GM19397 (cell line): ENCODE measurements around the gene CCDC70.

ENCODE experiments used
- ATAC-seq: cut with Tn5 transposase; IDR thresholded peaks from one replicate; pipeline ENCODE4 v1.9.1; 2021; ENCODE audit warnings: mild to moderate bottlenecking, moderate library complexity; ENCODE audit not compliant: unreplicated experiment

Gene CCDC70

GRCh38 chr13:51856998-51857397 lies 4.8 kb upstream of the CCDC70 start:
- no peak for ATAC-seq

DNA sequence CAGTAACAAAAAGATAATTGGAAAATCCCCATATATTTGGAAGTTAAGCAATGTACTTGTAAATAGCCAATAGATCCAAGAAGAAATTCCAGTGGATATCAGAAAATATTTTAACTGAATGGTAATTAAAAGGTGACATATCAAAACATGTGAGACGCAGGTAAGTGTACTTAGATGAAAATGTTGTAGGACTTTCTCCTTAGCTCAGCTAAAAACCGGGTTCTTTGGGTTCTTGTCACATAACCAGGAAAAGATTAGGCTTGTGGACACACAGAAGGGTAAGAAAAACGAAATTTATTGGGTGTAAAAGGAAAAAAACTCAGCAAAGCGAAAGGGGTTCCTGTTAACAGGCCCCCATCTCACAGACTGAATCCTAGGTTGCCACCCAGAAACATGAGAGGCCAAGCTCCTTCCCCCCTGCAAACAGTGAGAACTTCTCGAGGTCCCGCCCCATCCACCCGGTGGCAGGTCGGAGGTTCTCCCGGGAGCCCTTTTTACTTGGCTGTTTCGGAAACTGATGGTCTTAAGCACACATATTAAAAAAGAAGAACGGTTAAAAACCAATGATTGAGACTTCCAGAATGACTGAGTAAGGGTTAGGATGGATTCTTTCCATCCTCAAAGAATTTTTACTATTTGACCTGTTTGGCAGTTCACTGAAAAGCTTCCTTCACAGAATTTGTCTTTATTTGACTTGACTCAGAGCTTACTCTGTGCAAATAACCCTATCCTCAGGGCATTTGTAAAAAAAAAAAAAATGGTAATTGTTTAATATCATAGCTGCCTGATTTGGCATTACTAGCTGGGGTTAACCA lies 3.1 kb upstream of the CCDC70 start:
- no peak for ATAC-seq

GRCh38 chr13:51862957-51863356 lies 1.2 kb downstream of the CCDC70 start:
- ATAC-seq, result no peak

GRCh38 chr13:51865838-51866237 lies 4.1 kb downstream of the CCDC70 start:
- no peak for ATAC-seq

GRCh38 chr13:51867062-51867461 lies 5.3 kb downstream of the CCDC70 start:
- ATAC-seq, result no peak

DNA sequence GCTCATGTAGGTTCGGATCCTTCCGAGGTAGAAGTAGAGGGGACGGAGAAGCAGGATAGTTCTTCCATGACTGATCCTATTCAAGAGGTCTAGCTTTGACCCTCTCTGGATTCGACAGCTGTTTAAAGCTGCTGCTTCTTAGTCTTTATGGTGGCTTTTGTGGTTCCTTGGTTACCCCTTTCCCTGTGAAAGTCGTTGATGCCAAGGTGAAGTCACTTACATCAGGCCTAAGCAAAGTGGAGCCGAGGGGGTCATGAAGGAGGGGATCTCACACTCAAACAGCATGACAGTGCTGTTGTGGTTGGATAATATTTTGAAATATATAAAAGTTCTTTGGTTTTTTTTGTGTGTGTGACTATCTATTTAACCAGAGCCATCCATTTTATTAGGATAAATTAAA lies 8.1 kb downstream of the CCDC70 start:
- ATAC-seq, result no peak

- no peak for ATAC-seq
Observed at GRCh38 chr13:51870616-51871015, 8.8 kb downstream of the CCDC70 start.

- ATAC-seq, result no peak
Observed at GRCh38 chr13:51873117-51873798, 11.5 kb downstream of the CCDC70 start.

GRCh38 chr13:51873837-51874236 lies 12.1 kb downstream of the CCDC70 start:
- no peak for ATAC-seq

- no peak for ATAC-seq
Observed at GRCh38 chr13:51874651-51875050, 12.9 kb downstream of the CCDC70 start.

DNA sequence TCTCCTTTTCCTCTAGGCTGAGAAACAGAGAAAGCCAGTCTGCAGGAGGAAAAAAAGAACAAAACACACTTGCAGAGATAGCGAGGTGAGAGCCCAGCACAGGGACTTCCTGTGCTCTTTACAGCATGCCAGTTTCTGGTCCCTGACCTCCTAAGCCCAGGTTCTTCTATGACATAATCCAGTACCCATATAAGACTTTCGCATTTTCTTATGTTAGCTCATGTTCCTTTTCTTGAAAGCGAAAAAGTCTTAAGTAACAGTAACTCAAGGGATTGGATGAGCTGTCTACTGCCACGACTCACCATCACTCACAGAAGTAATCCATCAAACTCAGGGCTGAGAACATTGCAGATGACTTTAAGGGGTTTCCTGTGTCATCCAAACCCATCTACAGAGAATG lies 17.4 kb downstream of the CCDC70 start:
- no peak for ATAC-seq

DNA sequence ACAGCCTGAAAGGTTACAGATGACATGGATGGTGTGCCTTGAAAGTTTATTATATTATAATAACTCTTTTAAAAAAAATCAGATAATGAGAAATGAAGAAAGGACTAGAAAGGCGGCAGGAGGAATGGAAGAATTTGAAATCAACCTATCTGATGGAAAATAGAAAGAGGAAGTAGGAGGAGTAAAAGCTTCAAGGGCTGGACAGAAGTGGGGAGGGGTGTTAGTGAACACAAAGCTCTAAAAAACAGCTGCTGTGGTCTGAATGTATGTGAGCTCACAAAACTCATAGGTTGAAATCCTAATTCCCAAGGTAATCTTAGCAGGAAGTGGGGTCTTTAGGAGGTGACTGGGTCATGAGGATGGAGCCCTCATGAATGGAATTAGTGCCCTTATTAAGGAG lies 19.5 kb downstream of the CCDC70 start:
- no peak for ATAC-seq

DNA sequence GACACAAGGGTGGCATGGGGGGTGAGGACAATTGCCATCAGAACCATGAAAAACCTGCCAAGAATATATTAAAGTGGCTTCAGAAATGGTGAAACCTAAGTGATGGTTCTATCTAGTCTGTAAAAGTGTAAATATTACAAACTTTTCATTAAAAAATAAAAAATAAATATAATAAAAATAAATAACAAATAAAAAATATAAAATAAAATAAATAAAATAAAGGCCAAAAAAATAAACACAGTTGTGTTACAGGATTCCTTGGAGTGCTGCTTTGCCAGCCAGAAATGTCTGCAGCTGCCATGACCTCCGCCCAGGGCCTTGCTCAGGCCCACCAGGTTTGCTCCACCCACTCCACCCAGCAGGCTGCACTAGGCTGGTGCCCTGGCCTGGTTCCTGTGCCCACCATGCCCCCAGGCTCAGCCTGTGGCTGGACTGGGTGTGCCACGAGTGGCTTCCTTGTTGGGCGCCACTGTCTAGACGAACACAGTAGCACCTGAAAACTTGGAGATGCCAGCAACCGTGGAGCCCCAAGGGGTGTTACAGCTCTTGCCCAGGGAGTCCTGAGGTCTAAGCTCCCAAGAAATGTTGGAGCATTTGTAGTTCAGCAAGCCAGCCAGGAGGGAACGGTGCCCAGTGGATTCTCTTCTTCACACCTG lies 20.9 kb downstream of the CCDC70 start:
- ATAC-seq, result no peak

- ATAC-seq, result no peak
Observed at GRCh38 chr13:51883226-51883600, 21.4 kb downstream of the CCDC70 start.

GRCh38 chr13:51885651-51886050 lies 23.9 kb downstream of the CCDC70 start:
- no peak for ATAC-seq

- no peak for ATAC-seq
Observed at GRCh38 chr13:51887468-51887867, 25.7 kb downstream of the CCDC70 start.

DNA sequence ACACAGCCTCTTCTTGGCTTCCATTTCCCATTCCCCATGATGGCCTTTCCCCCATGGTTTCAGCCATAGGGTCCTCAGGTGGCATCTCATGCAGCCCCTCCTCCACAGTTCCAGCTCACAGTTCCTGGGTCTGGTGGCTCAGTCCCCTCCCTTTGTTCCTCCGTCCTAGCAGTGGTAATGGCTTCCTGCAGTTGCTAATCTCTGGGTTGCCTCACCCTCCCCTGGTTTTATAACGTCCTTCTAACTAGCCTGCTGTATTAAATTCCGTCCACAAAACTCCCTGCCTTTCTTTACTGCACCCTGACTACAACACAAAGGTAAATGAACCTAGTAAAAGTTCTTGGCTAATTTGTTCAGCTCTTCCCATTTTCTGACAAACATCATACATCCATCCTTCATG lies 30.9 kb downstream of the CCDC70 start:
- no peak for ATAC-seq

GRCh38 chr13:51894239-51894638 lies 32.5 kb downstream of the CCDC70 start:
- ATAC-seq, result no peak

GRCh38 chr13:51895906-51896888 lies 34.4 kb downstream of the CCDC70 start:
- peak; percentile 78 for ATAC-seq

GRCh38 chr13:51900471-51900870 lies 38.7 kb downstream of the CCDC70 start:
- no peak for ATAC-seq

- no peak for ATAC-seq
Observed at GRCh38 chr13:51902776-51903175, 41.0 kb downstream of the CCDC70 start.
